Stimulated activated CD8-positive, alpha-beta memory T cell treated with anti-CD3 and anti-CD28 coated beads, Interleukin-4, amount 100 ng/mL, for 48 hours (primary cell): ENCODE results near the gene RDH5.
A peak's percentile ranks its signal among the peaks of the same experiment; 100 is the strongest.
"Not testable (repeated sequence)": the region's sequence is repeated elsewhere in the genome, so short reads cannot be mapped to it uniquely, and the experiment has no call there.

ENCODE experiments used
- DNase-seq: peaks from one replicate; pipeline ENCODE4 v3.0.0-alpha.2; 2020

RDH5 gene

GRCh38 chr12:55748230-55748993, 28.2 kb downstream of the RDH5 start:
- DNase-seq: no peak

- DNase-seq: no peak
Observed at GRCh38 chr12:55755246-55755645, 35.1 kb downstream of the RDH5 start.

- no peak for DNase-seq
Observed at GRCh38 chr12:55757701-55758100, 37.5 kb downstream of the RDH5 start.

GRCh38 chr12:55758575-55758974, 38.4 kb downstream of the RDH5 start:
- not testable (repeated sequence) for DNase-seq

GRCh38 chr12:55760663-55761062, 40.5 kb downstream of the RDH5 start:
- peak; percentile 74 for DNase-seq

GRCh38 chr12:55762646-55763045, 42.5 kb downstream of the RDH5 start:
- DNase-seq: no peak

- no peak for DNase-seq
Observed at GRCh38 chr12:55765736-55766290, 45.6 kb downstream of the RDH5 start.

- no peak for DNase-seq
Observed at GRCh38 chr12:55767156-55767555, 47.0 kb downstream of the RDH5 start.

- DNase-seq: no peak
Observed at GRCh38 chr12:55771736-55772135, 51.5 kb downstream of the RDH5 start.
